Medulla oblongata (tissue), 1 donor: ENCODE measurements around the gene P2RY6.

ENCODE experiments used
- DNase-seq: peaks from one replicate; pipeline ENCODE4 v3.0.0-alpha.2; 2015; ENCODE audit errors: extremely low spot score

The P2RY6 gene

GRCh38 chr11:73296501-73297230, 24.5 kb downstream of the P2RY6 start:
- no peak for DNase-seq

- DNase-seq, result no peak
Observed at GRCh38 chr11:73297231-73297590, 25.1 kb downstream of the P2RY6 start.

GRCh38 chr11:73297702-73298101, 25.6 kb downstream of the P2RY6 start:
- DNase-seq, result no peak

DNA sequence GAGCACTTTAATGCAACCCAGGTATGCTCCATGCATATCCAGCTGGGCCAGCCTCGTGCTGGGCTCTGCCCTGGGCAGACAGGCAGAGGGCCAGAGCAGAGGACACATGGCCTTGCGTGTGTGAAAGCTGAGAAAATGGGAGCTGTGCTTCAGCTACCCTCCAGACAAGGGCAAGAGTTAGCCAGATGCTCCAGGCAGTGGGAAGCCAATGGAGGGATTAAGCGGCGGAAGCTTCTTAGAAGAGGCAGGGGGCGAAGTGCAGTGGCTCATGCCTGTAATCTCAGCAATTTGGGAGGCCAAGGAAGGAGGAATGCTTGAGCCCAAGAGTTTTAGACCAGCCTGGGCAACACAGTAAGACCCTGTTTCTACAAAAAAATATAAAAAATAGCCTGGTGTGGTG, 26.1 kb downstream of the P2RY6 start:
- no peak for DNase-seq

- no peak for DNase-seq
Observed at GRCh38 chr11:73299751-73300150, 27.6 kb downstream of the P2RY6 start.

DNA sequence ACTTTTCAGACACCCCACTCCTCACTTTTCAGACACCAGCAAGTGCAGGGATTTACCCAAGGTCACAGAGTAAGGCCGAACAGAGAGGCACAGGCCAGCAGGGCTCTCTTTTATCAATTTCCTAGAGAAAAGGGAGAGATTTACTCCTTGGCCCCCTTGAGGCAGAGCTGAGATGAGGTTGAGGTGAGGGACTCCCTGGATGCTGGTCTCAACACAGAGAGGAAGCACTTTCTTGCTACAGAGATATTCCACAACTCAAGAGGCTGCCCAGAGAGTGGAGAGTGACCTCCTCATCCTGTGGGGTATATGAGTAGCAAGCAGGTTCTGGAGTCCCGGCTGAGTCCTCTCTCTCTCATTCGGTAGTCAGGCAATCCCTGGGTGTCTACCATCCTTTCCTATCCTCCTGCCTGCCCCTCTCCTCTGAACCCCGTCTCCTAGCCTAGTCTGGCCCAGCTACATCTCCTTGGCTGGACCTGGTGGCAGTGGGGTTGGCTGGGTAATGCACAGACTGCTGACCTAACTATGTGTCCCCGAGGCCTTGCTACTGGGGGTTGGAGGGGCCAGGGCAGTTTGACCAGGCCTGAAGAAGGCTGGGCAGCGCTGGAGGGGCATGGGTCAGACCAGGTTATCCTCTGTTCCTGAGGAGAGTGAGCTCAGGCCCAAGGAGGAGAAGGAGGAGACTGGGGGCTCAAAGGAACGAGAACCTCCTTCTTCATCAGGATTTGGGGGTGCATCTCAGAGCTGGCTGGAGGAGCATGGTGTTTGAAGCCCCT, 34.1 kb downstream of the P2RY6 start:
- no peak for DNase-seq

DNA sequence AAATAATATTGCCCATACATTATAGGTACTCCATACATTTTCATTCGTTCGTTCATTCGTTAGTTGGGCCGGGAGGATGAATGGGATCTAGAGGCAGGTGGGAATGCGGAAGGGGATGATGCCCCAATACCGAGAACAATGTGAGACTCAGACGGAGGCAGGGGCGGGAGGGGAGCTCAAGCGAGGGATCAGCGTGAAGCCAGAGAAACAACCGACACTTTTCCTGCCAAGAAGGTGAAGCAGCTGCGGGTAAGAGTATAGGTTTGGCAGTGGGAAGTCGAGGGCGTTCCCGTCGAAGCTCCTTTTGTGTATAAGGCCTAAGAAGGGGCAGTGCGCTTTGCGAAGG, 34.8 kb downstream of the P2RY6 start:
- no peak for DNase-seq

DNA sequence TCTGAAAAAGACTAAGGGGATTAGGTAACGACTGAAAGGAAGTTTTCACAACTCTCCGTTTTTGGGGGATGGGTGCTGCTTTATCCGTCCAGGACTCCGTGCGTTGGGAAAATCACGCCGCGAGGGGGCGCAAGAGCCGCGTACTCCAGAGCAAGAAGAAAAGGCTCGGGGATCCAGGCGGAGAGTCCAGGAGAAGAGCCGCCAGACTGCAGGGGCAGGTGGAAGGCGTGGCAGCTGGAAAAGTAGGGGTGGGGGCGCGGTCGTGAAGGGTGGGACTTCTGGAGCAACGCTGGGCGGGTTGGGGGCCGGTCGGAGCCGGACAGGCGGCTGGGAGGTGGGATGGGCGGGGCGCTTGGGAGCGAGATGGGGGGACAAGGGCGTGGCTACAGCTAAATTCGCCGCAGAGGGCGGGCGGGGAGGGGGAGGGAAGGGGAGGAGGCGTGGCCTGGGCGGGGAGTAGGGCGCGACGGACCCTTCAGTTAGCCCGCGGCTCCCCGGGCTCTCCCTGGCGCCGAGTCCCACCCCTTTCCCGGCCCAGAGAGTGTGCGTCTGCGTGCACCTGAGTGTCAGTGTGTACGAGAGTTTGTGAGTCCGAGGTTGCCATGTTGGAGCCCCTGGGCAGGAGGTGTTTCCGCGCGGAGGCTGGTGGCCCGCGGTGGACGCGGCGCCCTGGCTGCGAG, 35.3 kb downstream of the P2RY6 start:
- peak; percentile 94 for DNase-seq

DNA sequence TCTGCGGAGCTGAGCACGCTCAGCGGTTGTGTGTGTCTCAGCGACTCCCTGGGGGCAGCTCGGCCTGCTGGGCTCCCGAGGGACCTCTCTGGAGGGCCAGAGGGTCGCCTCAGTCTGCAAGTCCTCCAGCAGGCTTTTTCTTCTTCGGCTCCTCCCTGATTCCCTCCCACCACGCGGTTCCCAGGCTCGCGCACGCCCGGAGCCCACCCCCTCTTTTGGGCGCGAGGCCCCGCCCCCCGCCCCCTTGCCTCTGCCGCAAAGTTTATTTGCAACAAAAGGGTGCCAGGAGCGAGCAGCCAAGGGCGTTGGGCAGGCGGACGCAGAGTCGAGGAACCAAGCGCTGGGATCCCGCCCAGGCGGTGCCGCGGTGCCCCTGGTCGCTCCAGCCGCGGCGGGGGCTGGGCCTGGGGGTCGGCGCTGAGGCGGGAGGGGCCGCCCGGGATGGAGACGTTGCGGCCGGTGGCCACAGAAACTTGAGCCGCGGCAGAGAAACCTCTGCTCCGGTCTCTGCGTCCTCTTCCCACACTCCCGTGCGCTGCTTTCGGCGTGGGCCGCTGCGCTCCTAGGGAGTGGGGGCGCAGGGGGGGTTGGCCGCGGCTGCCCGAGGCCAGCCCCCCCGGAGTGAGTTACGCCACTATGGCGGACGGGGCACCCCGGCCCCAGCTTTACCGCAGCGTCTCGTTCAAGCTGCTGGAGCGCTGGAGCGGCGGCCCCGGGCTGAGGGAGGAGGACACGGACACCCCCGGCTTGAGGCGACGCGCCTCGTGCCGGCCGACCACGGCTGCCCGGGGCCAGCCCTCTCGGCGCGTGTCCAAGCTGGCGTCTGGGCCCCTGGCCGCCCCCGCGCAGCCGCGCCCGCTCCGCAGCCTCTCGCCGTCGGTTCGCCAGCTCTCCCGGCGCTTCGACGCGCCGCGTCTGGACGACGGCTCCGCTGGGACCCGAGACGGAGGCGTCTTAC, 36.1 kb downstream of the P2RY6 start, which contains the start of gene ARHGEF17:
Gene ARHGEF17 (plus strand): TSS at position 274 of the 958 bp plus-strand sequence. CDS start 363 bp downstream, at position 637.
- peak; percentile 65 for DNase-seq

GRCh38 chr11:73308961-73309919, 37.1 kb downstream of the P2RY6 start:
- no peak for DNase-seq

DNA sequence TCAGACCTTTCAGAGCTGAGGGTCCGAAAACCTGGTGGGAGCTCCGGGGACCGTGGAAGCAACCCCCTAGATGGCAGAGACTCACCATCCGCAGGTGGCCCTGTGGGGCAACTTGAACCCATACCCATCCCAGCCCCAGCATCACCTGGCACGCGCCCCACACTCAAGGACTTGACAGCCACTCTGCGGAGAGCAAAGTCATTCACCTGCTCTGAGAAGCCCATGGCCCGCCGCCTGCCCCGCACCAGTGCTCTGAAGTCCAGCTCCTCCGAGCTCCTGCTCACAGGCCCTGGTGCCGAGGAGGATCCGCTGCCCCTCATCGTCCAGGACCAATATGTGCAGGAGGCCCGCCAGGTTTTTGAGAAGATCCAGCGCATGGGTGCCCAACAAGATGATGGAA, 37.9 kb downstream of the P2RY6 start:
- no peak for DNase-seq

- no peak for DNase-seq
Observed at GRCh38 chr11:73310661-73311393, 38.7 kb downstream of the P2RY6 start.

GRCh38 chr11:73311394-73311869, 39.3 kb downstream of the P2RY6 start:
- DNase-seq, result no peak

GRCh38 chr11:73312036-73312435, 39.9 kb downstream of the P2RY6 start:
- no peak for DNase-seq

- no peak for DNase-seq
Observed at GRCh38 chr11:73312851-73313327, 40.8 kb downstream of the P2RY6 start.

DNA sequence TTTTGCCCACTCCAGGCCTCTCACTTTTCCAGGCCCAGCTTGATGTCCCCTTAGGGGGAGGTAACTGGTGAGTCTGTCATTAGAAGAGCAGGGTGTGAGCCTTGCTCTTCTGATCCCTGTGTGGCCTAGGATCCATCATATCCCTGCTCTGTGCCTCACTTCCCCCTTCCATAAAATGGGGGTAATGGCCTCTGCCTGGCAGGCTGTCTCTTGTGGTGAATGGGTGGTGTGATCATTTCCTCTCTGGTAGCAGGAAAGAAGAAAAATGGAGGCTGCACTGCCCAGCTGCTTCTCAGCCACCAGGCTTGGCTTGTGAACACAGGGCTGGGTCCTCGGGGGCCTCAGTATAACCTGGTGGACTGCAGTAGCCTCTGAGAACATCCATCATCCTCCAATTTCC, 41.5 kb downstream of the P2RY6 start:
- no peak for DNase-seq

- peak; percentile 86 for DNase-seq
Observed at GRCh38 chr11:73314117-73314961, 42.2 kb downstream of the P2RY6 start.

- DNase-seq, result no peak
Observed at GRCh38 chr11:73315293-73316020, 43.3 kb downstream of the P2RY6 start.
